ENCODE results near the gene MAP3K5. TPM values are rescaled to one million over a fixed set of nuclear protein-coding genes. Genes with fewer than 3 reads are reported as not detected.
"Not testable (repeated sequence)": the region's sequence is repeated elsewhere in the genome, so short reads cannot be mapped to it uniquely, and the experiment has no call there.

The MAP3K5 gene
- total RNA-seq, 1 donor from 2014 or later = 1.6 TPM

- no peak for TF ChIP-seq CTCF (IDR thresholded peaks at IDR 0.05)
- Mint-ChIP-seq H3K9me3 (ENCODE audit: unreplicated experiment) (no peaks in the 10 kb centered on the region), H3K4me3 (ENCODE audit: unreplicated experiment) (peak overlapping the region; percentile 31), H3K27ac (ENCODE audit: unreplicated experiment) (peak overlapping the region; percentile 32), H3K4me1 (ENCODE audit: unreplicated experiment) (peaks cover 20% of the 10 kb centered on the region), H3K36me3 (ENCODE audit: unreplicated experiment) (no peaks in the 10 kb centered on the region), H3K27me3 (ENCODE audit: unreplicated experiment) (no peaks in the 10 kb centered on the region)
- no peak for DNase-seq (ENCODE audit: extremely low spot score, unreplicated experiment)
Observed at GRCh38 chr6:136761227-136761922, 30.9 kb downstream of the MAP3K5 start.

GRCh38 chr6:136760781-136761180 is 31.5 kb downstream of the MAP3K5 start:
- H3K27ac Mint-ChIP-seq (ENCODE audit: unreplicated experiment); DNase-seq (ENCODE audit: extremely low spot score, unreplicated experiment); H3K9me3 Mint-ChIP-seq (ENCODE audit: unreplicated experiment); H3K4me3 Mint-ChIP-seq (ENCODE audit: unreplicated experiment); H3K36me3 Mint-ChIP-seq (ENCODE audit: unreplicated experiment); H3K27me3 Mint-ChIP-seq (ENCODE audit: unreplicated experiment): not testable (repeated sequence)
- H3K4me1 Mint-ChIP-seq (ENCODE audit: unreplicated experiment) = peaks cover 20% of the 10 kb centered on the region

- no peak for DNase-seq (ENCODE audit: extremely low spot score, unreplicated experiment)
- no peak overlapping the region for H3K27ac Mint-ChIP-seq (ENCODE audit: unreplicated experiment)
- H3K9me3 Mint-ChIP-seq (ENCODE audit: unreplicated experiment) = no peaks in the 10 kb centered on the region
- H3K4me3 Mint-ChIP-seq (ENCODE audit: unreplicated experiment) = no peak overlapping the region
- peaks cover 15% of the 10 kb centered on the region for H3K4me1 Mint-ChIP-seq (ENCODE audit: unreplicated experiment)
- no peaks in the 10 kb centered on the region for H3K27me3 Mint-ChIP-seq (ENCODE audit: unreplicated experiment)
- TF ChIP-seq CTCF (IDR thresholded peaks at IDR 0.05) = no peak
- no peaks in the 10 kb centered on the region for H3K36me3 Mint-ChIP-seq (ENCODE audit: unreplicated experiment)
Observed at GRCh38 chr6:136757150-136757549, 35.1 kb downstream of the MAP3K5 start.

GRCh38 chr6:136754820-136755219 is 37.5 kb downstream of the MAP3K5 start:
- Mint-ChIP-seq H3K9me3 (ENCODE audit: unreplicated experiment) (no peaks in the 10 kb centered on the region), H3K27me3 (ENCODE audit: unreplicated experiment) (no peaks in the 10 kb centered on the region), H3K4me1 (ENCODE audit: unreplicated experiment) (peaks cover 3% of the 10 kb centered on the region), H3K4me3 (ENCODE audit: unreplicated experiment) (no peak overlapping the region), H3K27ac (ENCODE audit: unreplicated experiment) (no peak overlapping the region), H3K36me3 (ENCODE audit: unreplicated experiment) (no peaks in the 10 kb centered on the region)
- no peak for TF ChIP-seq CTCF (IDR thresholded peaks at IDR 0.05)
- DNase-seq (ENCODE audit: extremely low spot score, unreplicated experiment) = no peak

- Mint-ChIP-seq H3K27me3 (ENCODE audit: unreplicated experiment) (no peaks in the 10 kb centered on the region), H3K36me3 (ENCODE audit: unreplicated experiment) (no peaks in the 10 kb centered on the region), H3K27ac (ENCODE audit: unreplicated experiment) (no peak overlapping the region), H3K9me3 (ENCODE audit: unreplicated experiment) (no peaks in the 10 kb centered on the region), H3K4me1 (ENCODE audit: unreplicated experiment) (peaks cover 3% of the 10 kb centered on the region), H3K4me3 (ENCODE audit: unreplicated experiment) (no peak overlapping the region)
- DNase-seq (ENCODE audit: extremely low spot score, unreplicated experiment) = no peak
- no peak for TF ChIP-seq CTCF (IDR thresholded peaks at IDR 0.05)
Observed at GRCh38 chr6:136753624-136754023, 38.7 kb downstream of the MAP3K5 start.

Measured in osteocyte (in vitro differentiated cells).